ENCODE measurements around the gene GPR75.

- TF ChIP-seq CTCF (IDR thresholded peaks at IDR 0.05; ENCODE audit: insufficient read depth, low read length, poor library complexity, severe bottlenecking) = no peak
- no peak for TF ChIP-seq EZH2phosphoT487 (conservative IDR thresholded peaks at IDR 0.05; ENCODE audit: low read length)
Measured at GRCh38 chr2:53826030-53826410, 33.7 kb downstream of the GPR75 start.

Measured in SU-DHL-6 (cell line).